NCI-H2107 treated with DMSO at 0.1 percent for 48 hours (cell line): ENCODE measurements around the gene ADGRD1.
A peak's percentile ranks its signal among the peaks of the same experiment; 100 is the strongest.
"Not testable (repeated sequence)": the region's sequence is repeated elsewhere in the genome, so short reads cannot be mapped to it uniquely, and the experiment has no call there.

ENCODE experiments used
- DNase-seq: peaks from one replicate; lab custom pipeline; 2025; ENCODE audit not compliant: unreplicated experiment; lab: John Stamatoyannopoulos, UW

Gene ADGRD1

DNA sequence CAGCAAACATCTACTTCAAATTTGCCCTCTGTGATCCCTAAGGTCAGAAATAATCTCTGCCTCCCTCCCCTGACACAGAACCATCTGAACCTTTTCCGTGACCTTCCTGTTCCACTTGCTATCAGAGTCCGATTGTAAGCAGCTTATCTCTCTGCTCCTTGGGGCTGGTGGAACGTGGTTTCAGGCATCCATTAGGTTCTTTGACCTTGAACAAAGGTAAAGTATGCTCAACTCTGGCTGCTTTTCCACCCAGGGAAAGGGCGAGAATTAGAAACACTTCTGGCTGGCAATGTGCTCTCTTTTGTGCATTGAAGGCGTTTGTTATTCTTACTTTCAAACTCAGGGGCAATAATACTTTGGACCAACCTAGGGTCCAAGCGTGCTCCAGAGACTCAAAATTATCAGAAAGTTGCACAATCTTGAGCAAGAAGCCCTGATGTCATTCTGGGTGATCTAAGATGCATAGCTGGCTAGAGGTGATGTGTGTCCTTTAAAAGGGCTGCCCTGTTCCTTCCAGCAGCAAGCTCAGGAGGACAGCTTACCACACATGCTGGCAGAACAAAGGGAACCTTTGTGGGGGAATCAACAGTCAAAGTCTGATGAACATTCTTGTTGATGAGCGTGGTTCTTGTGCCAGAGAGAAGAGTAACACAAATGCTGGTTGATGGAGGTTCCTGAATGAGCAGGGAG lies 29.8 kb downstream of the ADGRD1 start:
- DNase-seq, result no peak

DNA sequence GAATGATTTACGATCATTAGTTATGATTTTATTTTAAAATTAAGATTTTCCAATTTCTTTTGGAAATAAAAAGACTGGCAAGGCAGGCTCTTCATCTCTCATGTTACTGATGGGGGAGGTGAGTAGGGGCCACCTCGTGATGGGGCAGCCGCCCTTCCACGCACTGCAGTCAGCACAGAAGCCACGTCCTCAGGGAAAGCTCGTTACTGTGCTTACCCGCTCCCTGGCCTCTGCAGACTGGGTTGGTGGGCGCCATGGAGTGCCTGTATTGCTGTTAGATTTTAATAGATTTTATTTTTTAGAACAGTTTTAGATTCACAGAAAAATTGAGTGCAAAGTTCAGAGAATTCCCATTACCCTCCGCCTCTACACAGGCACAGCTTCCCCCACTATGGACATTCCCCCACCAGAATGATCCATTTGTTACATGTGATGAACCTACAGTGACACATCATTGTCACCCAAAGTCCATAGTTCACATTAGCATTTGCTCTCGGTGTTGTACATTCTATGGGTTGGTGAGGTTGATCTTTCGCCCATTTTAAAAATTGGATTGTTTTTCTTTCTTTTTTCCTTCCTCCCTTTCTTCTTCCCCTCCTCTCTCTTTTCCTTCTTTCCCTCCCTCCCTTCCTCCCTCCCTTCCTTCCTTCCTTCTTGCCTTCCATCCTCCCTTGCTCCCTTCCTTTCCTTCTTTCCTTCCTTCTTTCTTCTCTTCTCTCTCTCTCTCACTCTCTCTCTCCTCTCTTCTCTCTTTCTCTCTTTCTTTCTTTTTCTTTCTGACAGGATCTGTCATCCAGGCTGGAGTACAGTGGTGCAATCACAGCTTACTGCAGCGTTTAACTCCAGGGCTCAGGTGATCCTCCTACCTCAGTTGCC lies 30.7 kb downstream of the ADGRD1 start:
- no peak for DNase-seq

DNA sequence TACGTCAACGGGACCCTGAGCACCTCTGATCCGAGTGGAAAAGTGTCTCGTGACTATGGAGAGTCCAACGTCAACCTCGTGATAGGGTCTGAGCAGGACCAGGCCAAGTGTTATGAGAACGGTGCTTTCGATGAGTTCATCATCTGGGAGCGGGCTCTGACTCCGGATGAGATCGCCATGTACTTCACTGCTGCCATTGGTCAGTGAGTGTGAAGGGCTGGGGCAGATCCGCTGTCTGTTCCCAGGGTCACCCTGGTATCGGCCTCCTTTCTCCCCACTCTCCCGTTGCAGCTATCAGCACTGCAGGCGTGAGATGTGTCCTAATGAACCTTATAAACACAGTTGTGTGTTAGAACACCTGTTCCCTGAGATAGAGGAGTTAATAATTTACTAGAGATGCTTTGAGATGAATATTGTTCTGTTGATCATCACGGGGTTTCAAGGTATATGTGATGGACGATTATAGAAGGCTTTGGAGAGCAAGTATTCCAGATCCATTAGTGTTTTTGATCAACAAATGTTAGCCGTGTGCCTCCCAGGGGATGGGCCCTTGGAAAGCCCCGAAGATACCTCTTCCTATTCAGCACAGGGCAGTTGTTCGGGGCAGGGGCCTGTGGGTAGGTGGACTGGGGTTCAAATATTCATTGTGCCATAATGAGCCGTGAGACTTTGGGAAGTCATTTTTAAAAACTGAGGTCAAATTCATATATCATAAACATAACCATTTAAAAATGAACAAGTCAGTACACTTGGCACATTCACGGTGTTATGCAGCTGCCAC lies 33.6 kb downstream of the ADGRD1 start:
- DNase-seq, result no peak

DNA sequence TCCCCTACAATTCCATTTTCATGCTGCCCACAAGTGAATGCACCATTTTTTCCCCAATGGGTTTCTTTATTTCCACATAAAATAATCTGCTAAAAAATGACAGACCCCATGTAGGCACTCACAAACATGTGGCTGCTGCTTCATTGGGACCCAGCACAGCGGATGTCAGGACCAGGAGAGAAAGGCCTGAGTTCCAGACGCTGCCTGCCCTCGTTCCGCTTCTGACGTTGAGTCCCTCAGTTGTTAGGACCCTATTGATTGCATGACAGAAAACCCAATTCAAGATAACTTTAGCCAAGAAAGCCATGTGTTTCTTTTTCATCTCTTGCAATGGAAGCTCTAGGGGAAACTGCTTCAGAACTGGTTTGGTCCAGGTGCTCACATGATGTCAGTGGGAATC lies 34.6 kb downstream of the ADGRD1 start:
- no peak for DNase-seq

DNA sequence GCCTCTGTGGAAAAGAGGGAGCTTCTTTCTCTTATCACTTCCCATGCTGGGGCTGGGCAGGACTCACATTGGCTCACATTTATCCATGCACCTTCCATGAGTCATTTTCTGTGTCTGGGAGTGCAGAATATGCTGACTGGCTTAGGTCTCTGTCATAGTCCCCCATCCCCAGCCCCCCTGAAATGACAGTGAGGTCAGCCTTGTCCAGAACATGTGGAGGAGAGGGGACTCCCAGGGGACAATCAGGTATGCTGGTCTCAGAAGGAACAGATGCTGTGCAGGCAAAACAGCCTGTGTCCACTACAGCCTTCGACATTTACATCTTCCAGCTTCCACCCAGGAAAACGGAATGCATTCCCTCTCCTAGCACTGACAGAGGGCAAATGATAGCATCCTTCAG lies 35.0 kb downstream of the ADGRD1 start:
- no peak for DNase-seq

DNA sequence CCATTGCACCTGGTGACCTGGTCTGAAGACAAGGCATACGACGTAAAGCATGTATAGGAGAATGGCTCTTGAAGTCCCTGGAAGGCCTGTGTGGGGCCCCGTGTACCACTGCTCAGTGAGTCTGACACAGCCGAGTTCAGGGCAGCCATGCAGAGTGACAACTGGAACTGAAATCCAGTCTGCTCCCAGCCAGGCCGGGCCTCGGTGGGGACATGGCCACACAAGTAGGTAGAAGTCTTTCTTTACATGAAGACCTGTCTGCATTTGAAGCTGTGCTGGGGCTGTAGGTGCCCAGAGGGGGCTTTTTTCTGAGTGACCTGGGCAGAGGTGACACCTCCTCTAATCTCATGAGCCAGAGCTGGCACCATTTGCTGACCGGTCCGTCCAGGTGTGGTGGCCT lies 35.7 kb downstream of the ADGRD1 start:
- DNase-seq, result no peak

DNA sequence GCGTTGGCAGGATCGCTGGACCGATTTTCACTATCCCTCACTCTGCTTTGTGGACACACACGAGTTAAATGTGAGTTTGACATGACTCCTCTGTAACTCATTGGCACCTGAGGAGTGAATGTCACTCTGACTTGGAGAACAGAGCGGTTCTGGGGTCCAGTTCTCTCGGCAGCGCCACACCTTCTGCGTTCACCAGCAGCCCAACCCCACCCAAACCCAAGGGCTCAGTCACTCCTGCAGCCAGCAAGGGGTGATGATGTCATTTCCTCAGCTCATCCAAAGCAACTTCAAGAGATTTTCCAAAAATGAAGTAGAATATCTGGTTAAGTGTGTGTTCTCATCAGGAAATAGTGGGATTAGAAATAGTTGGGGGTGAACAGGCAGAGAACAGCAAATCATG lies 36.3 kb downstream of the ADGRD1 start:
- no peak for DNase-seq

DNA sequence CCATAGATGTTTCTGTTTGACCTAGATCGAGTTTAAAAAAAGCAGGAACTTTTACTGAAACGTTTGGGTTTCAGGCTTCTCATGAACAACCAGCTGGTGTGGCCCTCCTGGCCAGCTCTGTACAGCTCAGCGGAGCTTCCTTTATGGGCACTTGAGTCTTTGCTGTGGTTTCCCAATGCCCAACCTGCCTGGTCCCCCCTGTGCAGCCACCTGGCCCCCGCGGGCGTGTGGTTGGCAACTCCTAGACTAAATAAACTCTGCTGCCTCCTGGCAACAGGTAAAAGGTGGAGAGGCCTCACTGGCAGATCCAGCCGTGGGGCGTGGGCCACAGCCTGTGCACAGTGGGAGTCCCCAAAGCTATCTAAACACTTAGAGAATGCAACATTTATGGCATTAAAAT lies 38.7 kb downstream of the ADGRD1 start:
- DNase-seq, result peak; percentile 14

DNA sequence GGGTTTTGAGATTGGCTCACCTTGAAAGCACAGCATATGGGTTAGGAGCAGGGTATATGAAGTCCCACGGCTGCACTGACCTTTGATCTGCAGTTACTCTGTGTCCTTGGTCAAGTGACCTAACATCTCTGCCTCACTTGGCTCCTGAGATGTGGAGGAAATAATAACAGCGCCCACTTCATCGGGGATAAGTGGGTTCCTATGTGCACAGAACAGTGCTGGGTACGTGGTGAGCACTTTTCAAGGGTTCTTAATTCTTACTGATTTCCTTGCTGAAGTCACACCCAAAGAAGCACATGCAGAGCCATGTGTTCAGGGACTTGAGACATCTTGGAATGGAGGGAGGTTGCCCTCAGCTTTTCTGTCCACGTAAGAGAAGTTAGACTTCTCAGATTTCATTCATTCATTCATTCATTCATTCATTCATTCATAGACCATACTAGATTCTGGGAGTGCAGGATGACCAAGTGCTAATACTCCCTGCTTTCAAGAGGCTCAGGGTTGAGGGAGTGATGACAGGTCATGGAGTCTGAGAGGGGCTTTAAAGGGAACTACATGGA lies 39.4 kb downstream of the ADGRD1 start:
- no peak for DNase-seq

DNA sequence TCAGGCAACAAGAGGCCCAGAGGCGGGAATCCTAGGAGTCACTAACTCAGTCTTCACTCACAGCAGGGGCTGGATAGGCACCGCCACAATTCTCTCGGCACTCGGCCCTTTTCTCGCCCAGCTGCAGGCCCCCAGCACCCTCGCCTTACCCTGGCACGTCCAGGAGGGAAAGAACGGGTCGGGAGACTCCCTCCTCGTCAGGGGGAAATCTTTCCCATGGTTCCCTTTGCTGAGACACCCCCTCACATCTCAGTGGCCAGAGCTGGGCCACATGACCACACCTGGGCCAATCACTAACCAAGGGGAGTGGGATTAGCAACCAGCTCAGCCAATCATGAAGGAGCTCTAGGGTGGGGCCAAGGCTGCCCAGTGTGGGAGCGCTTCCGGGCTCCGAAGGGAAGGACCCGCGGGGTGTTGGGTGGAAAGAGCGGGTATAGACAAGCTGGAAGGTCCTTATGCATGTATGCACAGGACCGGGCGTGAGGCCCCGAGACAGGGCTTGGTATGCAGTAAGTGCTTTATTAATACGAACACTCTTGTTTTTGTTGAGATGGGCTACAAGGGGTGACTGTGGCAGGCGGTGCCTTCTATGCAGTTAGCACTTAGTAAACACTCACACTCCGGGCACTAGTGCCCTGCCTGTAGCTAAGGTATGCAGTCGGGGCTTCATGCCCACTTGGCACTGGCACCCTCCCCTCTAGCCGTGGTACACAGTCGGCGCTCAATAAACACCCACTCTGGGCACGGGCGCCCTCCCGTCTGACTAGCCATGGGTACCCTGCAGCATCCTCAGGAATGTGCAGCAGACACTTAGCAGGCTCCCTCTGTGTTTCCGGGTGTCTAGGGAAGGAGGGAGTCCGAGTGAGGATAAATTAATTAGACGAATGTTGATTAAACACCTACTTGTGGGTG lies 40.3 kb downstream of the ADGRD1 start:
- DNase-seq, result no peak

DNA sequence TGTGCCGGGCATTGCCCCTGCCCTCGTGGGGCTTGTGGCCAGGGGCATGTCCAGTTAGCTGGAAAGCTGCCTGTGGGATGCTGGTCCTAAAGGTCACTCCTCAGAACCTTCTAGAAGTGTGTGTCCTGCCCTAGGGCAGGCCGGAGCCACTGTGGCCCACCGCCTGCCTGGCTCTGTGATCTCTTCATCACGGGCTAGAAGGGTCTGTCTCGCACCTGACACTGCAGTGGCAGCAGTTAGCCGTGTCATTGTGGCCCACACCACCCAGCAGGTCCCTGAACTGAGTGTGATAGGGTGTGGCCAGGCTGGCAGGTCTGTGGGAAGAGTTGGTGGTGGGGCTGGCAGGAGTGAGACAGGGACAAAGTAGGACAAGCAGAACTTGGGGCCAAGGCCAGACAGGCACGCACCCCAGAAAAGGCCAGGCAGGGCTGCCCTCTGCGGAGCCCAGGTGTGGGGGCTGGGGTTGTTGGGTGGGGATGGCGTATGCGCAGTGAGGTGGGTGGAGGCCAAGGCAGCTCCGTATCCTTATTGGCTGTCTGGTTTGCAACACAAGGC lies 41.2 kb downstream of the ADGRD1 start:
- no peak for DNase-seq

DNA sequence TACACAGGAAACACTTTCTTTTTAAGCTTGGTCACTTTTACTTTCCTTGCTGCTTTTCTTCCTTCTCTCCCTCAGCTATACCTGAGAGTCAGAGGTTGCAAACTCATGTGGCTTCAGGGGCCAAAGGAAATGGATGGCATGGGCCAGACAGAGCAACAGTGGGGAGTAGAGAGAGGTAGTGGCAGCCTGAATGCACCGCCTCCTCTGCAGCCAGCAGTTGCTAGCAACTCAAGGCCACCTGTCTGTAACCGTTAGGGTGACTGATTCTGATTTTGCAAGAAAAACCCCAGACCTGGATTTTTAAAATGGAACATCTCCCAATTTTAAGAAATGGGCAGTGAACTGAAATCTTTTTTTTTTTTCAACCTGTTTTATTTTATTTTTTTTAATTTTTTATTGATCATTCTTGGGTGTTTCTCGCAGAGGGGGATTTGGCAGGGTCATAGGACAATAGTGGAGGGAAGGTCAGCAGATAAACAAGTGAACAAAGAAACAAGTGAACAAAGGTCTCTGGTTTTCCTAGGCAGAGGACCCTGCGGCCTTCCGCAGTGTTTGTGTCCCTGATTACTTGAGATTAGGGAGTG lies 41.8 kb downstream of the ADGRD1 start:
- not testable (repeated sequence) for DNase-seq

DNA sequence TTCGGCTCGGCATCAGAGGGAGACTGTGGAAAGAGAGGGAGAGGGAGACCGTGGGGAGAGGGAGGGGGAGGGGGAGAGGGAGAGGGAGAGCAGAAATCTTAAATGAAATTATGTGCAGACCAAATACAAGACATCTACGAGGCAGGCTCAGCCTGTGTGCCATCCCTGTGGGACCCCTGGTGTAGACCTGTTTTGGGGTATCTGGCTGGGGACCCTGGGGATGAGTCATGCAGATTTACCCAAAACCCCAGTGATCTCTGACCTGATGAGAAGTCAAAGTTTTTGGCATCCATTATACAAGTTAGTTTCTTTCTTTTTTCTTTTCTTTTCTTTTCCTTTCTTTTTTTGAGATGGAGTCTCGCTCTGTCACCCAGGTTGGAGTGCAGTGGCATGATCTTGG lies 44.4 kb downstream of the ADGRD1 start:
- DNase-seq, result no peak

DNA sequence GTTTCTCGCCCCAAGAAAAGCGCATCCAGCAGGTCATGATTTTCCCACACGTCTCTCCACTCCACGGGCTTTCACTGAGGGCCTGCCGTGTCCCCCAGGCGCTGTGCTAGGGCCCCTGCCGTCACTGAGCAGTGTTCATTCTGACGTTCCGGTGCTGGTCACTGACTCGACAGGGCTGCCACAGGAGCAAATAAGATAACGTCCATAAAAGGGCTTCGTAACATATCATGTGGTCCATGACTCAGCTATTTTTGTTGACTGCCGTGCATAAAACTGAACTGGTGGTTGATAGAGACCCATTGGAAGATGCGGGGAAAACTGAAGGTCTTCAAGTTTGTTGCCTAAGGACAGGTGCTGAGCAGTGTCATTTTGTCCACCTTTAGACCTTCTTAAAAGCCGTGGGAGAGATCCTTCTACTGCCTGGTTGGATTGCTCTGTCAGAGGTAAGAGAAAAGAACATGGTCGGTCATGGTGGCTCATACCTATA lies 46.3 kb downstream of the ADGRD1 start:
- no peak for DNase-seq

DNA sequence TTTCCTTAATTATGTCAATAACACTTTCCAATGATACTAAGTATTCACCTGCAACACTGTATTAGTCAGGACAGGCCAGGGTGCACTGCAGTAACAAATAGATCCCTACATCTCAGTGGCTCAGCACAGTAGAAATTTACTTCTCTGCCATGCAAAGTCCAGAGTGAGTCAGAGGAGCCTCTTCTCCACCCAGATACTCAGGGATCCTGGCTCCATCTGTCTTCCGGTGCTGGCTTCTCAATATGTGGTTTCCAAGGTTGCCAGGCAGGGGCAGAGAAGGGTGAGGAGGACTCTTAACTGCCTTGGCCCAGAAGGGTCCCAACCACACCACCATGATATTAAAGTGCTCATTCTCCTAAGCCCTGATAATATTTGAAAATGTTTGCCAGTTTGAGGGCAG lies 47.8 kb downstream of the ADGRD1 start:
- no peak for DNase-seq

DNA sequence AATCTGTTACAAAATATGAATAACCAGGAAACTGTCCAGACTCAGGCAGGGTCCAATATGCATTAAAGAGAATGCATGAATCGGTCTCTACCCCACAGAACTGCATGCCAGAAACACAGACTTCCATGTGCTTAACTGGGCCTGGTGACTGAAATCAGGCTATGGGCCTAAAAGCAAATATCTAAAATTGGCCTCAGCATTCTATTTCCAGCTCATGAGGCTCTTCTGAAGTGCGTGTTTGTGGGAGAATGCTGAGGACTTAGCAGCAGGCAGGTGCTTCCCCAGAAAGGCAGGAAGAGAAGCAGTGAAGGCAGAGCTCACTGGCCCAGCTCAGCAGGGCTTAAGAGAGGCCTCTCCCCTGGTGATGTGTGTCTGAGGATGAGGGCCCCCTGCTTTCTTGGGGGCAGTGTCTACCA lies 48.5 kb downstream of the ADGRD1 start:
- no peak for DNase-seq

DNA sequence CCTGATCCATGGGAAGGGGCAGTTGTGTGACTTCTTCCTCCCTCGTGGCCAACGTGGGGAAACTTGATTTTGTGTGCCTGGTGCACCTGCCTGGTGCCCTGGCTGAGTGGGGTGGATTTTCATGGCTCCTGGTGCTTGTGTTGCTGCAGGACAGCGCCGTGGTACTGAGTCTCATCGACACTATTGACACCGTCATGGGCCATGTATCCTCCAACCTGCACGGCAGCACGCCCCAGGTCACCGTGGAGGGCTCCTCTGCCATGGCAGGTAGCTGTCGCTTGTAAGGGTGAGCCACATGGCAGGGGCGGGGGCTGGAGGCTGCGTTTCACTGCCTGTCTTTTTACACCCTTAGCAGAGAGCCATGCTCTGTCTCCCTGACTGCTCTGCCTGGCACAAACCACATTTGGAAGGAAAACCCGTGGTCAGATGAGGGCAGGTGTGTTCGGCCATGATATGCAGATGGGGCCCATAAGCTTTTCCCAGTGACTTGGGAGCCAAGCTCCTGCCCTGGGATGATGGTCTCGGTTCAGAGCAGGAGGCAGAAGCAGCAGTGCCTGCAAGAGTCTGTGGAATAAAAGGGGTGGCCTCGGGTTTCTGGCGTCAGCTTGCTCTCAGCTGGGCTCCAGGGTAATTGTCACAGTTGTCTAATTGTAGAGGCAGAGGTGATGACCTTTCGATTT lies 49.5 kb downstream of the ADGRD1 start:
- DNase-seq, result no peak

DNA sequence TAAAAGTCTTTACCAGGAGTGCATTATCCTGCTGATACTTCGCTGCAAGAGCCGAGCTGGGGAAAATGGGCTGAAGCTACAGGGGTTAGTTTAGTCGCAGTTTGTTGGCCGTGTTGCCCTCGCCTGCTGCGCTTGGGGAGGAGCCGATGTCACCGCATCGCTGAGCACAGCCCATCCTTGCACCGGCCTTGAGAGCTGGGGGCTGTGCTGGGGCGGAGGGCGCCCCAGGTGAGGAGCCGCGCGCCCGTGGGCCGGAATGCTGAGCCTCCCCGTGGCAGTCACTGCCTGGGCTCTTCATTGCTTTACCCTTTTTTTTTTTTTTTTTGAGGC lies 50.0 kb downstream of the ADGRD1 start:
- DNase-seq, result no peak

DNA sequence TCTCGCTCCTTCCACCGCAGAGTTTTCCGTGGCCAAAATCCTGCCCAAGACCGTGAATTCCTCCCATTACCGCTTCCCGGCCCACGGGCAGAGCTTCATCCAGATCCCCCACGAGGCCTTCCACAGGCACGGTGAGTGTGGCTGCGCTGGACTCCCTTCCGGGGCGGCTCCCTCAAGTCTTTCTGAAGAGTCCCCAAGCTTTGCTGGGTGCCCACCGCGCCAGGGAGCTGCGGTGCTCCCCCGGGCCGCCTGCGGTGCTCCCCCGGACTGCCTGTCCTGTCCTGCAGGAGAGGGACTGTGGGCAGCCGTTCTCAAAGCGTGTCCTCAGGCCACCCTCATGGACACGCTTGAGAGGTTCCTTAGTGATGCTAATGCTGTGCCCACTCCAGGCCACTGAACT lies 50.5 kb downstream of the ADGRD1 start:
- DNase-seq, result no peak
